ENCODE measurements around the gene GMCL2.

DNA sequence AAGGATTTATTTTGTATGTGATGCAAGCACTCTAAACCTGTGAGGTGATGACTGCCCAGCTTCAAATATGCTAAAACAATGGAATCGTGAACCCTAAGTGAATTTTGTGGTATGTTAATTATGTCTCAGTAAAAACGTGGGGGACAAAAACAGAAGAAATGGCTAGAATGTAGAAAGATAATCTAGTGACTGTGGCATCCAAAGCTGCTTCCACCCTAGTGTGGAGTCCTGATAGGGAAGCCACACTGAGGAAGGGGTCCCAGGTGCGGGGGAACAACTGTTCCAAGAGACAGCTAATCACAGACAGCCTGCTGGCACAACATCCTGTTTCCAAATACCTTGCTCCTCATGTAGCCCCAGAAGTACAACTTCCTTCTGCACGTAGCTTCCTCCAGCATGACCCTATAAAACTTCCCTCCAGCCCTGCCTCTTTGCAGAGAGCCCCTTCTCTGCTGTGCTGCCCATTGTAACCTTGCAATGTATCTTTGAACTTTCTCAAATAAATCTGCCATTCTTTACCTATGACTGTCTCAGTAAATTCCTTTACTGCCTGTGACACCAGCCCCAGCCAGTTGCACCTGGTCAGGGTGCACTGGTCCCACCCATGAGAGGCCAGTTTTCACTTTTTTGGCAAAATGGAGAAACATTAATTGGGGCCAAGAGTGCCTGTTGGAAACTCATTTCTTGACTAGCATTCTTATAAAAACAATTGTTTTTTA is 4.9 kb downstream of the GMCL2 start:
- TF ChIP-seq, protein P1, sequence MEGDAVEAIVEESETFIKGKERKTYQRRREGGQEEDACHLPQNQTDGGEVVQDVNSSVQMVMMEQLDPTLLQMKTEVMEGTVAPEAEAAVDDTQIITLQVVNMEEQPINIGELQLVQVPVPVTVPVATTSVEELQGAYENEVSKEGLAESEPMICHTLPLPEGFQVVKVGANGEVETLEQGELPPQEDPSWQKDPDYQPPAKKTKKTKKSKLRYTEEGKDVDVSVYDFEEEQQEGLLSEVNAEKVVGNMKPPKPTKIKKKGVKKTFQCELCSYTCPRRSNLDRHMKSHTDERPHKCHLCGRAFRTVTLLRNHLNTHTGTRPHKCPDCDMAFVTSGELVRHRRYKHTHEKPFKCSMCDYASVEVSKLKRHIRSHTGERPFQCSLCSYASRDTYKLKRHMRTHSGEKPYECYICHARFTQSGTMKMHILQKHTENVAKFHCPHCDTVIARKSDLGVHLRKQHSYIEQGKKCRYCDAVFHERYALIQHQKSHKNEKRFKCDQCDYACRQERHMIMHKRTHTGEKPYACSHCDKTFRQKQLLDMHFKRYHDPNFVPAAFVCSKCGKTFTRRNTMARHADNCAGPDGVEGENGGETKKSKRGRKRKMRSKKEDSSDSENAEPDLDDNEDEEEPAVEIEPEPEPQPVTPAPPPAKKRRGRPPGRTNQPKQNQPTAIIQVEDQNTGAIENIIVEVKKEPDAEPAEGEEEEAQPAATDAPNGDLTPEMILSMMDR (conservative IDR thresholded peaks at IDR 0.05; ENCODE audit: low read depth, low read length) = no peak
- no peak for TF ChIP-seq EZH2phosphoT487 (IDR thresholded peaks at IDR 0.05; ENCODE audit: borderline replicate concordance, low read length)
